ENCODE measurements around the gene COQ8B. TPM values are rescaled to one million over a fixed set of nuclear protein-coding genes. Genes with fewer than 3 reads are reported as not detected.

COQ8B gene
- total RNA-seq, 4 donors from 2014 or later: 40.2 to 58.7 (median 44.1) TPM

DNA sequence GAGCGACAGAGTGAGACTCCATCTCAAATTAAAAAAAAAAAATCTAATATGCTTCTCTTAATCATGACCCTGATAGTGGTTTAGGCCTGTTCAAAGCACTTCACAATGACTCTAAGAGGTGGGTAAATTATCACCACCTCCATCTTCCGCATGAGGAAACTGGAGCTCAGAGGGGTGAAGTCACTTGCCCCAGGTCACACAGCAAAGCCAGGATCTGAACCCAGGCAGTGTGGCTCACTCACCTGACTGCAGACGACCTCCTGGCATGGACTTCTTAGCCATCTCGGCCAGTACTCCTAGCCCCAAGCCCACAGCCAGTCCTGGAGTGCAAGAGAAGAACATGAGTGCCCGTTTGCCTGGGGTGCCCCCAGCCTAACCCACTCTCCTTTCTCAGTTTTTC is 6.9 kb downstream of the COQ8B start:
- DNase-seq (ENCODE audit: low spot score in 2 of 2): no peak
- intact Hi-C loops (cut with DNase I; ENCODE audit: low total_unique reads): no loop called here
- WGBS, 2 donors: 85 to 94% methylated on average over 5 of the region's 5 CpGs
- TF ChIP-seq, protein P1, sequence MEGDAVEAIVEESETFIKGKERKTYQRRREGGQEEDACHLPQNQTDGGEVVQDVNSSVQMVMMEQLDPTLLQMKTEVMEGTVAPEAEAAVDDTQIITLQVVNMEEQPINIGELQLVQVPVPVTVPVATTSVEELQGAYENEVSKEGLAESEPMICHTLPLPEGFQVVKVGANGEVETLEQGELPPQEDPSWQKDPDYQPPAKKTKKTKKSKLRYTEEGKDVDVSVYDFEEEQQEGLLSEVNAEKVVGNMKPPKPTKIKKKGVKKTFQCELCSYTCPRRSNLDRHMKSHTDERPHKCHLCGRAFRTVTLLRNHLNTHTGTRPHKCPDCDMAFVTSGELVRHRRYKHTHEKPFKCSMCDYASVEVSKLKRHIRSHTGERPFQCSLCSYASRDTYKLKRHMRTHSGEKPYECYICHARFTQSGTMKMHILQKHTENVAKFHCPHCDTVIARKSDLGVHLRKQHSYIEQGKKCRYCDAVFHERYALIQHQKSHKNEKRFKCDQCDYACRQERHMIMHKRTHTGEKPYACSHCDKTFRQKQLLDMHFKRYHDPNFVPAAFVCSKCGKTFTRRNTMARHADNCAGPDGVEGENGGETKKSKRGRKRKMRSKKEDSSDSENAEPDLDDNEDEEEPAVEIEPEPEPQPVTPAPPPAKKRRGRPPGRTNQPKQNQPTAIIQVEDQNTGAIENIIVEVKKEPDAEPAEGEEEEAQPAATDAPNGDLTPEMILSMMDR (IDR thresholded peaks at IDR 0.05): no peak
- TF ChIP-seq POLR2A (IDR thresholded peaks at IDR 0.05): no peak
- no peak overlapping the region for H3K4me3 ChIP-seq (ENCODE audit: low read depth, poor library complexity, severe bottlenecking)

GRCh38 chr19:40707615-40708014 is 9.1 kb downstream of the COQ8B start:
- H3K4me3 ChIP-seq (ENCODE audit: low read depth, poor library complexity, severe bottlenecking): no peak overlapping the region
- WGBS, 2 donors: 95 to 97% methylated on average over 7 of the region's 7 CpGs
- TF ChIP-seq POLR2A (IDR thresholded peaks at IDR 0.05): no peak
- TF ChIP-seq, protein P1 (IDR thresholded peaks at IDR 0.05): no peak
- intact Hi-C loops (cut with DNase I; ENCODE audit: low total_unique reads): no loop called here
- no peak for DNase-seq (ENCODE audit: low spot score in 2 of 2)

DNA sequence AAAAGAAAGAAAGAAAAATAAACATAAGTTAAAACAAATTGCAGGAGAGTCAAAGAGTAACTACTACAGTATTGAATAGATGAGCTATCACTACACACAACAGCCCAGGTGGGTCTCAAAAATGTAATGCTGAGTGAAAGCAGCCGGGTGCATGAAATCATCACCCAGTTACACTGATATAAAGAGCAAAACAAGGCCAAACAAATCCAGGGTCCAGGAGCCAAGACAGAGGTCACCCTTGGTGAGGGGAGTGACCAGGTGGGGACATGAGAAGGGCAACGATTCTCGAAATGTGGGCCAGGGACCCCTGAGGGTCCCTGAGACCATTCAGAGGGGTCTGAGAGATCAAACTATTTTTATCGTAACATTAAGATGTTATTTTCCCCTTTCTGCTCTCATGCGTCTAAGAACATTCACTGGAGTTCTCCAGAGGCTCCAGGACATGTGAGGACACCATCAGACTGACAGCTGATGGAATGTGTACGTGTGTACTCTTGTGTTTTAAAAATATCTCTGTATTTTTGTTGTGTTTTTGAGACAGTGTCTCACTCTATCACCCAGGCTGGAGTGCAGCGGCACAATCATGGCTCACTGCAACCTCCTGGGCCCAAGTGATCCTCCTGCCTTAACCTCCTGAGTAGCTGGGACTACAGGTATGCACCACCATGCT is 10.6 kb downstream of the COQ8B start:
- no peak overlapping the region for H3K4me3 ChIP-seq (ENCODE audit: low read depth, poor library complexity, severe bottlenecking)
- DNase-seq (ENCODE audit: low spot score in 2 of 2): no peak
- WGBS, 2 donors: 89% methylated on average over 7 of the region's 7 CpGs
- no peak for TF ChIP-seq POLR2A (IDR thresholded peaks at IDR 0.05)
- TF ChIP-seq, protein P1 (IDR thresholded peaks at IDR 0.05): no peak
- intact Hi-C loops (cut with DNase I; ENCODE audit: low total_unique reads): no loop called here

DNA sequence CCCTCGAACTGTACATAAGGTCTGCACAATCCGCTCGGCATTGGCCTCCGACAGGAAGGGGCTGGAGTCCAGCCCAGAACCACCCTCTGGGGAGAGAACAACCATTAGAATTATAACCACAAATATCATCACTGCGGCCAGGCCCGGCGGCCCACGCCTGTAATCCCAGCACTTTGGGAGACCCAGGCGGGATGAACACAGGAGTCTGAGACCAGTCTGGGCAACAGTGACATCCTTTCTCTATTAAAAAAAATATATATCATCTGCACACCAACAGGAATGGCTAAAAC is 11.4 kb downstream of the COQ8B start:
- intact Hi-C loops (cut with DNase I; ENCODE audit: low total_unique reads): no loop called here

DNA sequence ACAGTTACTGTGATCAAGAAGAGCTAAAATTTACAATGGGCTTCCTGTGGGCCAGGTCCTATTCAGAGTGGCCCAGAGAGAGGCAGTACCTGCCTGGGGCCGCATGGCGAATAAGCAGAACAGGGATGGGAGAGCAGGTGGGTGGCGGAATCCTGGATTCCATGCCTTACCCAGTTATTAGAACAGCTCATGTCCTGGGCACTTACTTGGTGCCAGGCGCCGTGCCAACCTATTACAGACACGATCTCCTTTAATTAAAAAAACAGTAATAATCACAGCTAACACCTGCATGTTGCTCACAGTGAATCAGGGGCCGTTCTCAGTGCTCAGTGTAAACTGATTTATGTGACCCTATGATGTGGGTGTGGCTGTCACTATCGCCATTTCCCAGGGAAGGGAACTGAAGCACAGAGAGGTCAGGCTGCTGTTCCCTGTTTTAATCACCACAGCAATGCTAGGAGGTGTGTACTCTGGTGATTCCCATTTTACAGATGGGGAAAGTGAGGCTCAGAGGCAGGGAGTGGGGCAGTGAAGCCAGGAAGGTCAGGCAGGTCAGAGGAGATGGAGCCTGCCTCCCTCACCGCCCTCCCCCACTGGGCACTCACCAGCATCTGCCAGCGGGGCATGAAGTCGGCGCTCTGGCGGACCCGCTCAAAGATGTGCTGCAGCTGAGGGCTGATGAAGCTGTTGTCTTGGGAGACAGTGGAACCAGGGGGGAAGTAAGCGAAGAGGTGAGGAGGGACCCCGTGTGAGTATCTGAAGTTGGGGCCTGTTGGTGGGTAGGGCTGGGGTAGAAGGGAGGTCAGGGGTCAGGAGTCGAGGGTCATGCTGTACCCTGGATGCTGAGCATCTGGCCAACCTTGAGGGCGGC is 12.0 kb downstream of the COQ8B start:
- no peak overlapping the region for H3K4me3 ChIP-seq (ENCODE audit: low read depth, poor library complexity, severe bottlenecking)
- no peak for DNase-seq (ENCODE audit: low spot score in 2 of 2)
- WGBS, 2 donors: 91 to 93% methylated on average over 18 of the region's 18 CpGs
- intact Hi-C loops (cut with DNase I; ENCODE audit: low total_unique reads): no loop called here
- TF ChIP-seq, protein P1 (IDR thresholded peaks at IDR 0.05): no peak
- no peak for TF ChIP-seq POLR2A (IDR thresholded peaks at IDR 0.05)

More for the DNA sequence above, 11.4 kb downstream of the COQ8B start:
- 85 to 90% methylated on average over 9 of the region's 9 CpGs for WGBS, 2 donors
- H3K4me3 ChIP-seq (ENCODE audit: low read depth, poor library complexity, severe bottlenecking): no peak overlapping the region
- TF ChIP-seq, protein P1 (IDR thresholded peaks at IDR 0.05): no peak
- TF ChIP-seq POLR2A (IDR thresholded peaks at IDR 0.05): no peak
- DNase-seq (ENCODE audit: low spot score in 2 of 2): no peak

Data from lower leg skin (tissue), 4 donors.